Central memory CD4-positive, alpha-beta T cell (primary cell): ENCODE results near the gene MORN5.

Source experiments
- DNase-seq: peaks from one replicate; pipeline ENCODE4 v3.0.0; 2022

Gene MORN5

DNA sequence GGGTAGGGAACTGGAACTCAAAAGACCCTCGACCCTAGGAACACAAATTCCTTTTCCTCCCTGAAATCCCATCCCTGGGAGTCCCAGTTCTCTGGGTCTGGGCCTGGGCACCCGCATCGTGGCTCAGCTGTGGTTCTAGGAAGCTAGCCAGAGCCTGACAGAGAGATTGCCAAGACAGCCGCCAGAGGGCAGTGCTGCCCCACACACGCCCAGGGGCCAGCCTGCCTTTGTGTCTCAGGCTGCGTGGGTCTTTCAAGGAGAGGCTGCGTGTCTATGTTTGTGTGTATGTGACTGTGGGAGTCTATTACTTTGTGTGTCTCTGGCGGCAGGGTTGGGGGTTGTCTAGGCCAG, 34.6 kb upstream of the MORN5 start:
- DNase-seq, result peak; percentile 64

DNA sequence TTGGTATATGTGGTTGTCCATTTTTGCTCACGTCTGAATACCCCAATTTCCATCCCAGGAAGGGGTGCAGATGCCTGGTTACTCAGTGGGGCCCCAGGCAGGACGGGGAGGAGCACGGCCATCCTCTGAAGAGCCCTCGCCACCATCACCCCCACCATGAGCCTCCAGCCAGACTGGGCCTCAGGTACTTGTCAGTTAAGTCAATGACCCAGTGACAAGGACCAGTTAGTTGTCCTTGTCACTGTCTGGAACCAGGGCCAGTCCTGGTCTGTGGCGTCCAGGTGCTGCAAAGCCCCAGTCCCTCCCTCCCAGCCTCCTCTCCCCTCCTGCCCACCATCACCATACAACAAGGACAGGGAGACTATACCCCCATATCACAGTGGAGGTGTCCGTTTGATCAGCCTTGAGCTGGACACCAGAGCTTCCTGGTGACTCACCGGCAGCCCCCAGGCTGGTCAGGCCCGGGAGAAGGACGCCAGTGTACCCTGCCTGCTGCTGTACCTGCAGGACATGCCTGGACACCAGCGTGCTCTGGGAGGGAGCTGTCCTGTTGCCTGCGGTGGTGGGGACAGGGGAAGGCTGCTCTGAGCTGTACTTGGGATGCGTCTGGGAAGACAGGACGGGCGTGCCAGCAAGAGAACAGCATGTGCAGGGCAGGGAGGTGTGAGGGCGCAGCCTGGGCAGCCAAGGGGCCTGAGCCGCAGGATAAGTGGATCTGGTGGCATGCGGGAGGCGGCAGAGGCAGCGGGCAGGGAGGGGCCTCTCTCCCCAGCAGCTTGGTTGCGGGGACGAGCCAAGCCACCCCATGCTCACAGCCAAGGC, 34.0 kb upstream of the MORN5 start:
- no peak for DNase-seq

DNA sequence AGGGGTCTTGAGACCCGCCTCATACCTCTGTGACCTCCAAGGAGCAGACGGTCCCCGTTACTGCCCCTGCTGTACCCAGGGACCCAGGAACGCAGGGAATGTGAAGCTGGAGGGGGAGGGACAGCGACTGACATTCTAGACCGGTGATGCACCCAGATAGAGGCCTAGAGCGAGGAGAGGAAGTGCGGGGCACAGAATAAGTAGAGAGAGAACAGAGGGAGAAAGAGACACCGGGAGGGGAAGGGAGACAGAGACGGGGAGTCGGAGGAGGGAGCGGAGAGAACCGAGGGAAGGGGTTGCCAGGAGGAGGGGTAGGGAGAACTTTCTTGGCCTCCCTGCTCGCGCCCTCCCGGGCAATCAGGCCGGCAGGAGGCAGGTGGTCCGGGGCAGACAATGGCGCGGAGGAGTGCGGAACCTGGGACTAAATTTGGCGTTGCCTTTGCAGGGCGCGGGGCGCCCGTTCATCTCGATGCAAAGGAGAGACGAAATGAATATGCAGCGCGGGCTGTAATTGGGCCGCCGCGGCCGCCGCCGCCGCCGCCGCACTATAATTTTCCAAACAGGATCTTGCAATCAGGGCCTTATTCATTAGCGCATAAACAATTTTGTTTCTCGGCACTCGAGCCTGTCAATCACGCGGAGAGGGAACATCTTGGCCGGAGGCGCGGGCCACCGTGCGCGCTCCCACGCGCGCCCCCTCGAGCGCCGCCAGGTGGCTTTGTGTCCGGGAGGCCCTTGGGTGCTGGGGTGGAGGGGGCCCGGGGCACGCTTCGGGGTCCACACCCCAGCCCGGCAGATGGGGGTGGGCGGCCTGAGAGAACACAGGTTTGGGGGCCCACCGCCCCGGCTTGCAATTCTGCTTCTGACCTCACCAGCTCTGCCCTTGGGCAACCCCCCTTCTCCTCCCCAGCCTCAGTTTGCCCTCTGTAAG, 33.1 kb upstream of the MORN5 start:
- no peak for DNase-seq

DNA sequence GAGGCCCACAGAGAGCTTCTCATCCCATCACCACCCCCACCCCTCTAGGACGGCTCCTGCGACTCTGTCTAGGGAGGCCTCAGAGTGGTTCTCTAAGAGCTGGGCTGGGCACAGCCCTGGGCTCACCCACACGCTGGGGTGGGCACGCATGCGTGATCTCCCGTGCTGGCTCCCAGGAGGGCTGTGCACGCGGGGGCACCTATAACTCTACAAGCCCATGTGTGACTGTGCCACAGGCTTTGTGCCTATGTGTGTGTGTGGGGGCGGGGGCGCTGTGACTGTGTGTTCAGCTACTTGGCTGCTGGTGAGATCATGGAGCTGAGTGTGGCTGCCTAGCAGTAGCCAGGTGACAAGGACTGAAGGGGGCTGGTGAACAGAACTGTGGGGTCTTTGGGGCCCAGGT, 32.3 kb upstream of the MORN5 start:
- no peak for DNase-seq

DNA sequence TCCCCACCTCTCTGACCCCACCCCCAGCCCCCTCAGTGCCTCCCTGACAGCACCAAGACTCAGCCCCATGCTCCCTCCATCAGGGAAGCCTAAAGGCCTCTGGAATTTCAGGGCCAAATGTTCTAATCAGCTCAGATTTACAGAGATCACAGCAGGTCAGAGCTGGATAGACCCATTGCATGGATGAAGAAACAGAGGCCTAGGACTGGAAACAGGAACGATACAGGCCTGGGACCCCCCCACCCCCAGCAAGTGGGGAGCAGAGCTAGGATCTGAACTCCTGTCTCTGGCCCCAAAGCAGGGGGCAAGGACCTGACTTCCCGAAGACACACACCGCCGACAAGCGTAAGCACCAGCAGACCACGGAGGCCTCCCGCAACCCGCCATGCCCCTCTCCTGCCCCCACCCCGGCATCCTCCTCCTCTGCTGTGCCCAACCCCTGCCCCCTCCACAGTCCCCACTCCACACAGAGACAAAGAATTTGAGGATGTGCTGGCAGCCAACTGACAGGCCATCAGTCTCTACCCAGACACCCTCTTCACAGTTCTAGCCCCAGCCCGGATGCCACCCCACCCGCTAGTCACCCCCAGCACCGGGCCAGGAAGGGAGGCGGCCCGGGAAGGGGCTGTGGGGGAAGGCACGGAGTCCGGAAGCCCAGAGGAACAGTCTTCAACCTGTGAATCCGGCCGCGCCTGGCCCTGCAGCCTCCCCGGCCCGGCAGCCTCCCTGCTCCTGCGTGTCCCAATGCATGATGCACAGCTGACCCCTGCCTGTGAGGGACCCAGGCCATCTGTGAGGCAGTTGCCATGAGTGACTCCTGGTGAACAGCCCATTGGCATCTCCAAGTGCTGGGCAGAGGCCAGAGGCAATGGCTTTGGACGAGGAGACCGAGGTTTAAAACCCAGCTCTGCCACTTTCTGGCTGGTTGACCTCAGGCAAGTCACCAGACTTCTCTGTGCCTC, 31.4 kb upstream of the MORN5 start:
- DNase-seq, result no peak

DNA sequence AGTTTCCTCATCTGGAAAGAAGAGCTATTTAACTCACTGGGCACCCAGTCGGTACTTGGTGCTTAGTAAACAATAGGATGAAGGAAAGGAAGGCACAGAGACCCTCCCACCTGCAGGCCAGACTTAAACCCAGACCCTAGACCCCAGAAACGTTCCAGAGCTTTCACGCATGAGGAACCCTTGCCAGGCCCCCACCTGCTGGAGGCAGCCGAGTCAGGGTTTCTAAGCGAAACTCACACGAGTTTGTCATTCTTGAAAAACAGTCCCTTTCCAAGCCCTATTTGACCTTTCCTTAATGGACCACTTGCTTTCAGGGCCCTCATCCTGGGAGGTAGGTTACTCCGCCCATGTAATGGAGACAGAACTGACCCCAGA, 30.8 kb upstream of the MORN5 start:
- DNase-seq, result no peak

DNA sequence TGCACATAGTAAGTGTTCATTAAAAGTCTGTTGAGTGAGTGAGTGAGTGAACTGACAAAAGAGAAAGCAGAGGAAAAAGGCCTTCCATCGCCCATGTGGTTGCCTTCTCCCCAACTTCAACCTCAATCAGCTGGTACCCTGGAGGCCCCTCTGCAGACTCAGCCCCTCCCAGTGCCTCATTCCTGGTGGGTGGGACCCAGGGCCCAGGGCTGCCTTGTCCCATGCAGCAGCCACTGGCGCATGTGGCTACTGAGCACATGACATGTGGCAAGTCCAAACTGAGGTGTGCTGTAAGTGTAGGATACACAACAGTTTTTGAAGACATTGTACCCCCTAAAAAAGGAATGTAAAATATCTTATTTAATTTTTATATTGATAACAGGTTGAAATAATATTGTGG, 29.7 kb upstream of the MORN5 start:
- no peak for DNase-seq

DNA sequence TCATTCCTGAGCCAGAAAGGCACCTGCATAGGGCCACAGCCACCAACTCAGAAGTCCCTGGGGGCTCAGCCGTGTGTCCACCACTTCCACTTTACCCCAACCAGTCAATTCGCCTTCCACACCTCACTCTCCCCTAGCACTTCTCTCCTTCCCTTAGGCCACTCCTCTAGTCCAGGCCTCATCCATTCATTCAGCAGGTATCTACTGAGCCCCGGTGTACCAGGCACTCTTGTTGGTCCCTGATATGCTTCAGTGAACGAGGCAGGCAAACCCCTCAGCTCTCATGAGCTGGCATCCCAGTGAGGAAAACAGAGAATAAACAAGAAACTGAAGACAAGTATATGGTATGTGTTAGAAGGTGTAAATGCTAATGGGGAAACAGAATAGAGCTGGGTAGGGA, 28.9 kb upstream of the MORN5 start:
- DNase-seq, result no peak

DNA sequence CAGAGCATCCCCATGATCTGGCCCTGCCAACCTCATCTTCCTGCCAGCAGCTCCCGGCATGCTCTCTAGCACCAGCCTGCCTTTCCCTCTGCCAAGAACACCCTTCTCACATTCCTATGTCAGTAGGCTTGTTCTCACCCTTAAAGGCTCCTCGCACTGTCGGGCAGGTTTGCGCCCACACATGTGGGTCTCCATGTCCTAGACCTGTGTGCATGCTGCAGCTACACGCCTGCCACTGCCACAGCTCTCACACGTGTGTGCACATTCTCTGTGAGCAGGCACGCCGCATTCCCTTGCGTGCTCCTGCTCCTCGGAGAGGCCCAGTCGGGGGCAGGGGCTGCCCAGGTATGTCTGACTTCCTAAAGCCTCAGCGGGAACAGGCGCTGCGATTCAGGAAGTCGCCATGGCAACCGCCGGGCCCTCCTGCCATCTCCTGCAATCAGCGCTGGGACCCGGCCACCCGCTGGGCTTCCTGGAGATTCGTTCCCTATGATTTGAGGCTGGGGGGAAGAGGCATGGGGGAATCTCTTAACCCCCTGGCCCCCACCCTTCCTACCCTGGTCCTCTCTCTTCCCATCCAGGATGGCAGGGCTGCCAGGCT, 28.2 kb upstream of the MORN5 start:
- DNase-seq, result no peak

DNA sequence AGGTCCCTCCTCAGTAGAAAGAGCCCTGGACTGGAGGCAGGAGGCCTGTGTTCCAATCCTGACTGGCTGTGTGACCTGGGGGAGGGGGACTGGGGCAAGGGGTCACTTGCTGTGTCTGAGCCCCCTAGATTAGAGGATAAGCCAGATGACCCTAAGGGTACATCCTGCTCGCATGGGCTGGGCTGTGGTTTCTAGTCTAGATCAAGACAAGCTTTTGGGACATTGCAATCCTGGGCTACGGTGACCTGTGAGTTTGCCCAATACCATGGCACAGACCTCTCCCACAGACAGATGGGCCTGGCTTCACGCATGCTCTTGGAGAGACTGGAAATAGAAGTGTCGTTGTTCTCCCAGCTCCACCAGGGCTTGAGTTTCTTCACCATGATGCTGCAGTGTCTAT, 27.2 kb upstream of the MORN5 start:
- no peak for DNase-seq

DNA sequence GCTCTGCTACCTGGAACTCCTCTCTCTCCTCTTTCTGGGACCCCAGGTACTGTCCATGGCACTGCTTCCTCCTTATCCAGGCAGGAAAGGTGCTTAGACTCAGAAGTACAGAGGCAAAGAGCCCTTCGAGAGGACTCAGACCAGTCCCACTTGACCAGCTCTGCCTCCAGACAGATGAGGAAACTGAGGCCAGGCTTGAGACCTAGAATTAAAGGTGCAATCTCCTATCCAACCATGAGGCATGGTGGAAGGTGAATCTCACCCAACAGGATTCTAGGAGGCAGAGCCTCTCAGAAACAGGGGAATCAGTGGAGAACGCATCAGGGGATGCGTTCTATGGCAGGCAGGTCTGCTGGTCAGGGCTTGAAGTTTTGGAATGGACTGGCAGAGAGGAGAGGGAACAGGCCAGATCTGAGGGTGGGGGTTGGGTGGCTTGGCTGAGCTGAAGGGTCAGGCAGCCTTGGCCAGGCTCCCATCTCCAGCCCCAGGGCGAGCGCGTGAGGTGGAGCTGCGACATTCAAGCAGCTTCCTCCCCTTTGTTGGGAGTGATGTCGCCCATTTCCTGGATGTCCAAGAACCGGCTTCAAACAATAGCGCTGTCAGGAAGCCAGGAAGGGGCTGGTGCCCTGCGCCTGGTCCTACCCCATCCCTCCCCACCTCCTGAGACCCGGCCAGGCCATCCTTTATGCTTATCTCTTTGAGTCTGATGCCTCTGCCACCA, 26.3 kb upstream of the MORN5 start:
- no peak for DNase-seq

DNA sequence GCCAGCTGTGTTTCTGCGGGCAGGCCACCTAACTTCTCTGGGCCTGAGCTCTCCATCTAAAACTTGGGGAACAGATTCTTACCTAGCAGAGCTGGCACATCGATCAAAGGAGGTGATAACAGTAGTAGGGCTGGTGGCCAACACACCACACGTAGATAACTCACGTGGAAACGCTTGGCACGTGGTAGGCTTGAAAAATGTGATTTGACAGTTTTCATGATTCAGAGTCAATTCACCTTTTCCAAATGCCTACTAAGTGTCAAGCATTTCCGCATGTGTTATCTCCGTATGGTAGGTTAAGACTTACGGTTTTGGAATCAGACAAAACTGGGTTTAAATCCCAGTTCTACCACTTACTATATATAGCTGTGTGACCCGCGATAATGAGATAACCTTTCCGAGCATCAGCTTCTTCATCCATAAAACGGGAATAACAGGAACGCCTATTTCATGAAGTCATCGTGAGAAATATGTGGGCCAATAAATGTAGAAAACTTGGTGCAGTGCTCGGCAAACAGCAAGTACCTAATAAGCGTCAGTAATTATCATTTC, 25.6 kb upstream of the MORN5 start:
- DNase-seq, result no peak

DNA sequence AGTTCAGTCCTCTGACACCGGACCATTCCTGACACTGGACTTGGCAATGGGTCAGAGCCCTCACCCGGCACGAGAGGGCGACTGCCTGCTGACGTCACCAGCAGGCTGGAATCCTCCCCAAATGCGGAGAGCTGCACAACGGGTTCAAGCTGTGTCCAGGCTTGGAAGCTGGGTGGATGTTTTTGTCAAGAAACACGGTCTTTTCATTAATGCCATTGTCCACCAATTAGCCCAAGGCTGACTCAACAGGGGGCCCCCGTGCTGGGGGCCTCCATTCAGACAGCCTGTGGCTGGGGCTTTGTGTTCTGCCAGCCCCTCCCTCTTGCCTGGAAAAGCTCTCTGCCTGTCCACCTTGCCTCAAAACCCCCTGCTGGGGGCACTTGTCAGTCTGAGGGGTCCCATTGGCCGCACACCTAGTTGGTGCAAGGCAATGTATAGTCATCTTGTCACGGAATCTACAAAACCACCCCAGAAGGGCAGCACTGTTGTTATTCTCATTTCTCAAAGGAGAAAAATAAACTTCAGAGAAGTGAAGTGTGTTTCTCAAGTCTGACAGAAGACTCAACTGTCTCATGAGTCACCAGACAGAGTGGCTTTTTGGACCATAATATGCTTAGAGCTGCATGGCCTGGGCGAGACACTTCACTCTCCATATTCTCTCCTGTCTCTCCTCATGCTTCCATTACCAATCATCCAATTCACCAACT, 24.7 kb upstream of the MORN5 start:
- DNase-seq, result no peak

DNA sequence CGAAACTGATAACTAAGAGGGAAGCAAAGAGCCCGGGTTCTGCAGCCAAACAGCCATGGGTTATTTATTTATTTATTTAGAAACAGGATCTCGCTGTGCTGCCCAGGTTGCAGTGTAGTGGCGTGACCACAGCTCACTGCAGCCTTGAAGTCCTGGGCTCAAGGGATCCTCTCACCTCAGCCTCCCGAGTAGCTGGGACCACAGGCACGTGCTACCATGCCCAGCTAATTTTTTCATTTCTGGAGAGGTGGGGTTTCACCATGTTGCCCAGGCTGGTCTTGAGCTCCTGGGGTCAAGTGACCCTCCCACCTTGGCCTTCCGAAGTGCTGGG, 24.2 kb upstream of the MORN5 start:
- DNase-seq, result no peak

DNA sequence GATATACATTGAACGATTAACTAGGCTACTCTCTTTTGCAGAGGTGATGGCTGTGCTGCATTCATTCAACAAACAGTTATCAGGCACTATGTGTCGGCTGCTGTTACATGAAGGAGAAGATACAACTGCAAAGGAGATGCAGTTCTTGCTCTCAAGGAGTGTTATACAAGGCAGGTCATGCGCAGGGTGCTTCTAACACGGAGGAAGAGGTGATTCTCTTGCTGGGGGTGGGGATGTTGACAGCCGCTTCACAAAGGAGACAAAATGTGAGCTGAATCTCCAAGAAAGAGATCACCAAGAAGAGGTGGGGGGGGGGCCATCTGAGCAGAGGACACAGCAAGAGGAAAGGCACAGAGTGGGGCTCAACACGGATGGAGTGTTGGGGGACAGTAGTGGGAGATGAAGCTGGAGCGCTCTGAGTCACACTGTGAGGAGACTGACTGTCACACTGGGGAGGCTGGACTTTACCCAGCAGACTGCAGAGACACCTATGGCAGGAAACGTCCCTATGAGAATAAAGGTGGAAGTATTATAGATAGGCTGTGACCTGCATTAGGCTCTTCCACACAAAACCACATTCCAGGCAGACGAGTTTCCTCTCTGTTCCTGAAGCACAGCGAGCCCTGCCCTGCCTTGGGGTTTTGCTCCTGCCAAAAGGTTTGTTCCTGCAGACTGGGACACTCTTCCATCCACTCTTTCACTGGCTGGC, 21.0 kb upstream of the MORN5 start:
- DNase-seq, result no peak

DNA sequence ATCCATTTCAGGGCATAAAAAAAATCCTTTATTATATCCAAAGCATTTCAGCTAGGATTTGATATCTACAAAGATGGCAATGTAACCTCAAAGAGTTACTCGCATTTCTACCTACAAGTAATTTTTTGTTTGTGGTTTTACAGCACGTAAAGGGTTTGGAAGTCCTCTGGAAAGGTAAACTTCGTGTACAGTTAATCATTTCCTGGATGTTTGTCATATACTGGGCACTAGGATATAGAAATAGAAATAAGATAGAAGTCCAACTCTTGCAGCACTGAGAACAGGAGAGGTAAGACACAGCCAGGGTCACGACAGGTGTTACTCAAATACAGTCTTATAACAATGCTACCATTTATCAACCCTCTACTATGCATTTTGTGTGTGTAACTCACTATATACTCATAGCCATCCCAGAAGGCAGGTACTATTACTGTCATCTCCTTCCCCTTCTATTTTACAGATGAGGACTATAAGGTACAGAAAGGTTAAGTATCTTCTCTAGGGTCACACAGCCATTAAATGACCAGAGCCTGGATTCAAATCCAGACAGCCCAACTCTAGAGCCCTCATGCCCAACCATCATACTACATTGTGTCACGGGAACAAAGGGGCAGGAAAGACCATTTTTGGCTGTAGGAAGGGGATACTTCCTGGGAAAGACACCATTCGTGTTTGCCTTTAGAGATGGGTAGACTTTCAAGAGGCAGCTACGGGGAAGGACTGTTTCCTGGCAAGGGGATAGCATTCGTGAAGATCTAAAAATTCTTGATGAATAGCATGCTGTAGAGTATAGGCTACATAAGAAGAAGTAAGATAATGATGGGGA, 19.1 kb upstream of the MORN5 start:
- DNase-seq, result no peak

DNA sequence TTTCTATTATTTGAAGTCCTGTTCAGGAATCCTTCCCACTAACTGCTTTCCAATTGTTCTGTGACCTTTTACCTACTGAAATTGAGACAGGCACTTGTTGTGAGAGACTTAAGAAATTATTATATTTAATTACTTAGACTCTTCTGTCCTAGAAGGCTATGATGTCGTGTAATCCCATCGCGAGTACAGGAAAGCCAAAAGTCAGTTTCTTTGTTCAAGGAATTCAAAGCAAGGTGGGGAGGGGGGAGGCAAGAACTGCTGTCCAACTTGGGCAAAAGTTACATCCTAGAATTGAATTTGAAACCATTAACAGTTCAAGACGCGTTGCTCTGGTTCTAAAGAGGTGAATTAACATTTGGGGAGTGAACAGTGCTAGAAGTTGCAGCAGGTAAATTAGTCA, 18.0 kb upstream of the MORN5 start:
- no peak for DNase-seq

DNA sequence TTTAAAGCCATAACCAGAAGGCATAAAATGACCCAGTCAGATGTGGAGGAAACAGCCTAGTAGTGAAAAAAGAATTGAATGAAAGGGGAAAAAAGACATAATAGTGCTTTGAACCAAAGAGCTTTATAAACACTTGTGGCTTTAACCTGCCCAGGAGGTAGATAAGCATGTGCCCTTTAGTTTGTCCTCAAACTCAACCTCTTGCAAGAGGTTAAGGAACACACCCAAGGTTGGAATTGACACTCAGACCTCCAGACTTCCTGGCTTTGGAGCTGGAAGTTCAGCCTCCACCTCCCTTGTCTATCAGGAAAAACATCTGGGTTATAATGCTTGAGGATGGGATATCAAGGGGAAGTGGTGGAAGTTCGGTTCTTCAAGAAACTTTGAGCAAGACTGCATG, 16.4 kb upstream of the MORN5 start:
- DNase-seq, result no peak

DNA sequence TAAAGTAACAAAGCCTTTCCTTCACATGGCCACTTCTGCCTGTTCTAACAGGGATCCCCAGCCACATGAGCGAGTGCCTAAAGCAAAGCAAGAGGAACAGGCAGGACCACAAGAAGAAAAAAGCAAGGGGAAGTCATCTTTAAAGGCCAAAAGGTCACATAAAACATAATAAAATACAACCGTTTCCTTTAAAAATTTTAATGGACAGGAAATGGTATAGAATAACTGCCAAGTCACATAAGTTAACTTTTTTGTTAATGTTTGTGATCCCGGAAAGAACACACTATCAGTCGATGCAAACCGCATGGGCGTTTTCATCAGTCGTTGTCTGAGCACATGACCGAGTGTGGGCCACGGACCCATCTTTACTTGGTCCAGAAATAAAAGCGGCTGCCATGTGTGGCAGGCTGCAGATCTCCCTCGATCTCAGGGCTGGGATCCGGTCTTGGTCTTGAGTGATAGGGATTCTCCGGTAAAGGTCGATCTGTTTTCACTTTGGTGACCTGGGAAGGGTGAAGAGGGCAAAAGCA, 15.8 kb upstream of the MORN5 start:
- no peak for DNase-seq
